D721Med (cell line): ENCODE results near the gene ZNF732.

Experiments
- DNase-seq: peaks from one replicate; pipeline ENCODE4 v3.0.0; 2011; ENCODE audit warnings: low spot score; ENCODE audit not compliant: insufficient read length
- FAIRE-seq: peaks from 2 replicates; lab custom pipeline; 2011; peaks lifted over from hg19 to GRCh38; lab: Jason Lieb, UNC
- TF ChIP-seq, protein P1 (sequence below): IDR thresholded peaks from 2 replicates; pipeline ENCODE4 v1.5.1; 2012; ENCODE audit warnings: mild to moderate bottlenecking, control low read depth; ENCODE audit not compliant: insufficient read depth; ENCODE audit errors: missing control alignments

Gene ZNF732

DNA sequence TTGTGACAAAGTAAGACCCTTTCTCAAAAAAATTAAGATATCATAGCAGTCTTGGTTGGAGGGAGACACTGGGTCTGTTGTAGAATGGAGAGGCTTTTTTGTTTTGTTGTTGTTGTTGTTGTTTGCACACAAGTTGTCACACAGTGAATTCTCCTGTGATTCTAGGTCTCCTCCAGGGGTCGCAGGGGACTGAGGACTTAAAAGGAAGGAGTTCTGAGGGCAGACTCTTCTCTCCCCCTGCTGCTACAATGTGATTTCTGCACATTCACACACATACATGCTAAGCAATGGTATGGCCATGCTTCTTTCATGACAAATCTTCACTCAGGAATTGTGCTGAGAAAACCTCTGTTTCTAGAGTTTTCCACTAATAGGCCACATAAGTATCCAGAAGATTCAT, 71.1 kb downstream of the ZNF732 start:
- no peak for FAIRE-seq
- TF ChIP-seq, protein P1, sequence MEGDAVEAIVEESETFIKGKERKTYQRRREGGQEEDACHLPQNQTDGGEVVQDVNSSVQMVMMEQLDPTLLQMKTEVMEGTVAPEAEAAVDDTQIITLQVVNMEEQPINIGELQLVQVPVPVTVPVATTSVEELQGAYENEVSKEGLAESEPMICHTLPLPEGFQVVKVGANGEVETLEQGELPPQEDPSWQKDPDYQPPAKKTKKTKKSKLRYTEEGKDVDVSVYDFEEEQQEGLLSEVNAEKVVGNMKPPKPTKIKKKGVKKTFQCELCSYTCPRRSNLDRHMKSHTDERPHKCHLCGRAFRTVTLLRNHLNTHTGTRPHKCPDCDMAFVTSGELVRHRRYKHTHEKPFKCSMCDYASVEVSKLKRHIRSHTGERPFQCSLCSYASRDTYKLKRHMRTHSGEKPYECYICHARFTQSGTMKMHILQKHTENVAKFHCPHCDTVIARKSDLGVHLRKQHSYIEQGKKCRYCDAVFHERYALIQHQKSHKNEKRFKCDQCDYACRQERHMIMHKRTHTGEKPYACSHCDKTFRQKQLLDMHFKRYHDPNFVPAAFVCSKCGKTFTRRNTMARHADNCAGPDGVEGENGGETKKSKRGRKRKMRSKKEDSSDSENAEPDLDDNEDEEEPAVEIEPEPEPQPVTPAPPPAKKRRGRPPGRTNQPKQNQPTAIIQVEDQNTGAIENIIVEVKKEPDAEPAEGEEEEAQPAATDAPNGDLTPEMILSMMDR: no peak

DNA sequence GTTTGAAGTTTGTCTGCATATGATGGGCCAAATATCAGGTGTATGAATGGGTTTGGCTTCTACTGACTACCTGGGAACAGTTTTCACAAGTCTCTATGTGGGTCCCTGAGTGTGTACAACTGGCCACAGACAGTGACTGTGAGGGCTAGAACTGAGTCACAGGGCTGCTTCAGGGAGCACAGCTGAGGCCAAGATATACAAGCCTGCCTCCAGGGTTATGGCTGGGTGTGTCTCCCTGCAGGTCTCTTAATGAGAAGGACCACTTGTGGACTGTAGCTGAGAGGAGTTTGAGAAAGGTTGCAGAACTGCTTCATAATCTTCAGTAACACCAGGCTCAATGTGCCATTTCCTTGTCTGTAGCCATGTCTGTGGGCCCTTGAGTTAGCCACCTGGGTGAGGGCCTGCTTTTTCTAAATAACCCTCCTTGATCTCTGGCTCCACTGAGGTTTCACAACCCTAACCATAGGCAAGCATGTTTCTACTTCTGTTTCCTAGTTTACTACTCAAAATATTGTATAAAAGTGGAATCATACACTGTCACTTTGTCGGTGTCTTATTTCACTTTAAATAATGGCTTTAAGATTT, 81.3 kb downstream of the ZNF732 start:
- FAIRE-seq (no peak), DNase-seq (no peak)
- TF ChIP-seq, protein P1: no peak

More for the DNA sequence above, 71.1 kb downstream of the ZNF732 start:
- no peak for DNase-seq
